SK-N-MC (cell line): ENCODE data around the gene PAPOLA.

Experiments used
- EZH2 ChIP-seq: fragments of 200-600 bp; sonication (generic); IDR thresholded peaks from one replicate; pipeline ENCODE4 v1.6.1; 2017; ENCODE audit warnings: antibody characterized with exemption
- POLR2AphosphoS5 ChIP-seq: IDR thresholded peaks from 2 replicates; pipeline ENCODE4 v1.6.1; 2012; ENCODE audit warnings: mild to moderate bottlenecking, low read depth, low read length, borderline replicate concordance

DNA sequence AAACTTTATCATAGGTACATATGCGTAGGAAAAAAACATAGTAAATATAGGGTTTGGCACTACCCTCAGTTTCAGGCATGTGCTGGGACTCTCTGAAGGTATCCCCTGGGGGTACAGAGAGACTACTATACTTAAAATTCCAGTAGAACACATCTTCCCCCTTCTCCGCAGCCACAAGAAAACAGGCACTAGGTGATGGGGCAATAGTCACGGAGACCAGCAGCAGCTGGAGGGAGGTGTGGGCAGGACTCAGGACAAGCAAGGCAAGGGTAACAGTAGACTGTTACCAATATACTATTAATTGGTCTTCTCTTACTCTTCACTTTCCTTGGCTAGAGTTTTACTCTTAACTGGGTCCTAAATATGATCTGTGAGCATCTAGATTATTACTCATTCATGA, 4.6 kb upstream of the PAPOLA start:
- no peak for TF ChIP-seq POLR2AphosphoS5
- no peak for TF ChIP-seq EZH2
